SK-N-SH treated with all-trans-retinoic acid at 6 μM for 48 hours (cell line): Measurements from ENCODE around the gene ADGRV1.

Source experiments
- ARNTL ChIP-seq: fragments of 450-650 bp; formaldehyde crosslinking; IDR thresholded peaks from 2 replicates; pipeline ENCODE4 v1.5.0; 2020; ENCODE audit warnings: low read depth, mild to moderate bottlenecking, moderate library complexity, borderline replicate concordance
- ZNF8 ChIP-seq: fragments of 450-650 bp; formaldehyde crosslinking; IDR thresholded peaks from 2 replicates; pipeline ENCODE4 v1.5.0; 2020; ENCODE audit warnings: mild to moderate bottlenecking, moderate library complexity

- TF ChIP-seq ZNF8 (CRISPR knock-in tag) (no peak), ARNTL (CRISPR knock-in tag) (no peak)
Measured at GRCh38 chr5:91127456-91128081, 569.0 kb downstream of the ADGRV1 start.
